Activated CD4-positive, alpha-beta memory T cell treated with anti-CD3 and anti-CD28 coated beads for 36 hours (primary cell): ENCODE results near the gene BMP6. TPM values are rescaled to one million over a fixed set of nuclear protein-coding genes. Genes with fewer than 3 reads are reported as not detected.

ENCODE experiments used
- CTCF ChIA-PET: fragments of 350-600 bp; sonication (Branson Sonifier 250); formaldehyde crosslinking; loops from one replicate; lab custom pipeline; 2021; ENCODE audit warnings: antibody characterized with exemption, inconsistent platforms; lab: Charles Lee
- POLR2A ChIA-PET: fragments of 350-600 bp; sonication (Branson Sonifier 250); formaldehyde crosslinking; loops from one replicate; lab custom pipeline; 2021; ENCODE audit warnings: antibody characterized with exemption; lab: Charles Lee
- DNase-seq: peaks from one replicate; pipeline ENCODE4 v3.0.0-alpha.2; 2020
- H3K27ac Mint-ChIP-seq: one replicate; pipeline ENCODE4 v1.8.0; 2021; ENCODE audit warnings: mixed read lengths
- H3K27me3 Mint-ChIP-seq: one replicate; pipeline ENCODE4 v1.8.0; 2021; ENCODE audit warnings: mixed read lengths
- H3K36me3 Mint-ChIP-seq: one replicate; pipeline ENCODE4 v1.8.0; 2021; ENCODE audit warnings: mixed read lengths
- H3K4me1 Mint-ChIP-seq: one replicate; pipeline ENCODE4 v1.8.0; 2021; ENCODE audit warnings: low read depth, mixed read lengths
- H3K4me3 Mint-ChIP-seq: one replicate; pipeline ENCODE4 v1.8.0; 2021; ENCODE audit warnings: mild to moderate bottlenecking, mixed read lengths
- H3K9me3 Mint-ChIP-seq: one replicate; pipeline ENCODE4 v1.8.0; 2021; ENCODE audit warnings: mixed read lengths
- intact Hi-C: fragments of 100-400 bp; cut with micrococcal nuclease; formaldehyde crosslinking; loops from one replicate; pipeline ENCODE4 v1.15.1; 2023
- total RNA-seq, 2 experiments: library from RNA; stranded (reverse); gene quantifications; one replicate each; pipeline ENCODE4 v1.2.3, GENCODE V29; 2021

Gene BMP6
- total RNA-seq, 2 experiments from 2014 or later, result 0.40 to 0.46 TPM

- H3K27me3 Mint-ChIP-seq, result peaks cover 10% of the 10 kb centered on the region
- intact Hi-C loops, result no loop called here
These were observed 36.9 kb downstream of the BMP6 start for GRCh38 chr6:7762760-7763159.

DNA sequence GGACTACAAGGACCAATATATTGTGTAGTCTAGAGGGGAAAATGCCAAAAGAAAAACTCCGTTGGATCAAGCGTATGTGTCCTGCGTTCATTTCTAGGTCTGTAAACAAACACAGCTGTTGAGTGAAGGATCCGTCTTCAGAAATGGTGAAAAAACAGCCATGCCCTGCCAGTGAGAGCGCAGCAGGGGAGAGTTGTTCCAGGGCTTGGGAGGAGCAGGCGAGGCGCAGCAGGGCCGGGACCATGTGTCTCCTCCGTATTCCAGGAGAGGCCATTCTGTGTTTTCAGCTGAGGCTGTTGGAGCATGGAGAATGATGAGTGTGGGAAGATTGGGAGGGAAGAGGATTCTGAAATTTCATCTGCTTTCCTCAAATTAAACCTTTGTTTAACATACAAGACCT lies 38.0 kb downstream of the BMP6 start:
- no peak for DNase-seq
- ChIA-PET POLR2A (no interaction called here), CTCF (no interaction called here)
- intact Hi-C loops, result no loop called here
- Mint-ChIP-seq H3K4me3 (no peak overlapping the region), H3K36me3 (no peaks in the 10 kb centered on the region), H3K27me3 (peaks cover 8% of the 10 kb centered on the region), H3K4me1 (no peaks in the 10 kb centered on the region), H3K9me3 (no peaks in the 10 kb centered on the region), H3K27ac (no peak overlapping the region)

More at GRCh38 chr6:7762760-7763159, 36.9 kb downstream of the BMP6 start:
- H3K9me3 Mint-ChIP-seq, result no peaks in the 10 kb centered on the region
- no peak overlapping the region for H3K27ac Mint-ChIP-seq
- H3K4me3 Mint-ChIP-seq, result no peak overlapping the region
- ChIA-PET CTCF (no interaction called here), POLR2A (no interaction called here)
- no peaks in the 10 kb centered on the region for H3K4me1 Mint-ChIP-seq
- DNase-seq, result no peak
- no peaks in the 10 kb centered on the region for H3K36me3 Mint-ChIP-seq

GRCh38 chr6:7765575-7766325 lies 39.9 kb downstream of the BMP6 start:
- CTCF ChIA-PET, result no interaction called here
- no peak for DNase-seq
- POLR2A ChIA-PET, result no interaction called here
- no peaks in the 10 kb centered on the region for H3K9me3 Mint-ChIP-seq
- no peaks in the 10 kb centered on the region for H3K36me3 Mint-ChIP-seq
- intact Hi-C loops, result no loop called here
- H3K4me1 Mint-ChIP-seq, result no peaks in the 10 kb centered on the region
- no peak overlapping the region for H3K27ac Mint-ChIP-seq
- peaks cover 8% of the 10 kb centered on the region for H3K27me3 Mint-ChIP-seq
- H3K4me3 Mint-ChIP-seq, result no peak overlapping the region

DNA sequence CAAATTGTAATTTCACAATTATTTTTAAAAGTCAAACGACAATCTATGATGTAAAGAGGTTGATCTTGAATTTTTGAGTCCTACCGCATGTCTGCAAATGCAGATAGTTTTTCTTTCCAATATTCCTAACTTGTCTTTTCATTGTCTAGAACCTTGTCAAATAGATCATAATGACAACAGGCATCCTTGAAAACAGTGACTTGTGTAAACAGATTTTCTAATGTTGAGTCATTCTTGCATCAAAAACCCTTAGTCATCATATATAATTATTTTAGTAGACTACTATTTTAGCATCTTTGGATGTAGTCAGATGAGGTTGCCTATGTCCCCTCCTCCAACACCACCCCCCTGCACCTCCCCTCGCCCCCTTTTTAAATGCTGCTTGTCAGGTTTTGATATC lies 43.8 kb downstream of the BMP6 start:
- intact Hi-C loops, result no loop called here
- Mint-ChIP-seq H3K27me3 (peaks cover 12% of the 10 kb centered on the region), H3K27ac (no peak overlapping the region), H3K36me3 (no peaks in the 10 kb centered on the region), H3K4me3 (no peak overlapping the region), H3K4me1 (no peaks in the 10 kb centered on the region), H3K9me3 (no peaks in the 10 kb centered on the region)
- ChIA-PET CTCF (no interaction called here), POLR2A (no interaction called here)
- DNase-seq, result no peak

GRCh38 chr6:7770111-7770510 lies 44.2 kb downstream of the BMP6 start:
- intact Hi-C loops, result no loop called here
- H3K4me1 Mint-ChIP-seq, result no peaks in the 10 kb centered on the region

DNA sequence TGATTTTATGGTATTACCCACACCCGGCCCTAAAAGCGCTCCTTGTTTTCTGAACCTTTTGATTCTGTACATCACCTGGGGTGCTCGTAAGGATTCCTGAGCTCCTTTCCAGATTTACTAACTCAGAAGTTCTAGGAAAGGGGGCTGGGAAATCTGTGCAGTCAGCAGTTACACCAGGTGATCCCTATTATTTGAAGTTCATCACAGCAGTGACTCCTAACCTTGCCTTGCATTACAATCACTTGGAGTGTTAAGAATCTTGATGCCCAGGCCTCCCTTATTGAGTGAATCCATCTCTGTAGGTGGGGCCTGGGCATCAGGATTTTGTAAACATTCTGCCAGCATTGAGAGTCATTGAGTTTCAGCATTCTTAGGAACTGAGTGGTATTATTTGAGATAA lies 44.7 kb downstream of the BMP6 start:
- Mint-ChIP-seq H3K27me3 (peaks cover 17% of the 10 kb centered on the region), H3K9me3 (no peaks in the 10 kb centered on the region), H3K4me1 (no peaks in the 10 kb centered on the region), H3K36me3 (no peaks in the 10 kb centered on the region), H3K4me3 (no peak overlapping the region), H3K27ac (no peak overlapping the region)
- DNase-seq, result no peak
- CTCF ChIA-PET, result no interaction called here
- POLR2A ChIA-PET, result no interaction called here
- intact Hi-C loops, result no loop called here

More at GRCh38 chr6:7770111-7770510, 44.2 kb downstream of the BMP6 start:
- Mint-ChIP-seq H3K9me3 (no peaks in the 10 kb centered on the region), H3K36me3 (no peaks in the 10 kb centered on the region), H3K27ac (no peak overlapping the region), H3K4me3 (no peak overlapping the region), H3K27me3 (peaks cover 15% of the 10 kb centered on the region)
- no peak for DNase-seq
- ChIA-PET CTCF (no interaction called here), POLR2A (no interaction called here)

DNA sequence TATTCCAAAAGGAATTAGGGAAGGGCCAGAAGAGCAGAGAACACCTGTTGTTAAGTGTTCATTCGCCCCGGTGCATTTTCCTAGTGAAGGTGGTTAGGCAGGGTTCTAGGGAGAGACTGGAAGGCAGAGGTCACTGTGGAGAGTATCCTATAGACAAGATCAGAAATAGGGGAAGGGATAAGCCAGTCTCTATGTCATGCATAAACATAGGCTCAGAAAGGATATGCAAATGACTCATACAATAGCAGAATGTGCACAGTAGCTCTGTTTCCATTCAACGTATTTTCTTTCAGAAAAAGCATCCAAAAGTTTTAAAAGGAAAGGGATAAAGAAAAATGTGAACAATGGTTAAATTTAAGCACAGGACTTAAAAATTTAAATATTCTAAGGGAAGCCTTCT lies 47.4 kb downstream of the BMP6 start:
- Mint-ChIP-seq H3K9me3 (no peaks in the 10 kb centered on the region), H3K36me3 (no peaks in the 10 kb centered on the region)

GRCh38 chr6:7773914-7774313 lies 48.0 kb downstream of the BMP6 start:
- Mint-ChIP-seq H3K9me3 (no peaks in the 10 kb centered on the region), H3K27me3 (peaks cover 17% of the 10 kb centered on the region), H3K27ac (no peak overlapping the region), H3K36me3 (no peaks in the 10 kb centered on the region), H3K4me3 (no peak overlapping the region), H3K4me1 (no peaks in the 10 kb centered on the region)
- POLR2A ChIA-PET, result no interaction called here
- CTCF ChIA-PET, result no interaction called here
- intact Hi-C loops, result no loop called here
- DNase-seq, result no peak

More for the DNA sequence above, 47.4 kb downstream of the BMP6 start:
- H3K4me1 Mint-ChIP-seq, result no peaks in the 10 kb centered on the region
- peaks cover 17% of the 10 kb centered on the region for H3K27me3 Mint-ChIP-seq
- H3K27ac Mint-ChIP-seq, result no peak overlapping the region
- ChIA-PET CTCF (no interaction called here), POLR2A (no interaction called here)
- no peak overlapping the region for H3K4me3 Mint-ChIP-seq
- DNase-seq, result no peak
- intact Hi-C loops, result no loop called here

DNA sequence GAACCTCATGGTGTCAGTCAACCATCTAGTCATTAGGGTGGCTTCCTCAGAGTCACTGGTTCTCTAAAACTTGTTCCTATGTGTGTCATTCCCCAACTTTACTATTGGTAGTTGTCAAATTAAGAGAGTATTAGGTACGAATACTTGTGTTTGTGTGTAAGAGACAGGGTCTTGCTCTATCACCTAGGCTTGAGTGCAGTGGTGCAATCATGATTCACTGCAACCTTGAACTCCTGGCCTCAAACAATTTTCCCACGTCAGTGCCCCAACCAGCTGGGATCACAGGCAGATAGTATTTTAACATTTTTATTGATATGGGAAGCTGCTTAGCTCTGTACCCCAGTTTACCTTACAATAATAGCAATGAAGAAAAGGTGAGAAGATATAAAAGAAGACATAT lies 50.6 kb downstream of the BMP6 start:
- intact Hi-C loops, result no loop called here
- ChIA-PET CTCF (no interaction called here), POLR2A (no interaction called here)
- H3K4me1 Mint-ChIP-seq, result no peaks in the 10 kb centered on the region
- H3K36me3 Mint-ChIP-seq, result no peaks in the 10 kb centered on the region
- DNase-seq, result no peak
- H3K27me3 Mint-ChIP-seq, result peaks cover 15% of the 10 kb centered on the region
- H3K27ac Mint-ChIP-seq, result no peak overlapping the region
- H3K9me3 Mint-ChIP-seq, result no peaks in the 10 kb centered on the region
- no peak overlapping the region for H3K4me3 Mint-ChIP-seq

DNA sequence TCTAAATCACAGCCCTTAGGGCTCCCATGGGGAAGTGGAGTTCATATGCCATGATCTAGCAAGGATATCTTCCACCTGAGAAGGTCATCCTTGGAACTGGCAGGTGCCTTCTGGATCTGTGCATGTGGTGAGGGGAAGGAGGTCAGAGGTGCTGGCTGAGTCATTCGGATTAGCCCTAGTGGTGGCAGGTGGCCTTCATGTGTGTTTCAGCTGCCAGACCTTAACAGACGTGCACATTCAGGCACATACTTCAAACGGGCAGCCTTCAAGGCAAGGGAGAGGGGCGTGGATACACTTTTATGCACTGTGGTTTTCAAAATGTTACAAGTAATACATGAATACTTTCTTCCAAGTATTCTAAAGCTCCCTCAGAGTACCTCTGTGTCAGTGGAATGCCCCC lies 51.2 kb downstream of the BMP6 start:
- Mint-ChIP-seq H3K4me3 (no peak overlapping the region), H3K9me3 (no peaks in the 10 kb centered on the region), H3K4me1 (no peaks in the 10 kb centered on the region), H3K36me3 (no peaks in the 10 kb centered on the region), H3K27ac (no peak overlapping the region), H3K27me3 (peaks cover 18% of the 10 kb centered on the region)
- intact Hi-C loops, result no loop called here
- no peak for DNase-seq
- ChIA-PET POLR2A (no interaction called here), CTCF (no interaction called here)

DNA sequence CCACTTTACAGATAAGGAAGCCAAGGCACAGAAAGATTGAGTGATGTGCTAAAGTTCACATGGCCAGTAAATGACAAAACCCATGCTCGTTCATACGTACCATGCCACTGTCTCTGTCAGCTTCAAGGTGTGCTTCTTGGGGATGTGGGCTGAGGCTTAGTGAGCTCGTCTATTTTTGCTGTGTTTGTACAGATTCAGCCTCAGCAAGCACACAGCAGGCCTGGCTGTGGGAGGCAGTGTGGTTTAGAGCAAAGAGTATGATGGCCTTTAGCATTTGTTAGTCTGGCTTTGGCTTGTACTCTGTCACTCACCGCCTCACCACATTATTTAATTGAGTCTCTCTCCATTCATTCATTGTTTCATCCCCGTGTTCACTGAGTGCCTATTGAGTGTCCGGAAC lies 55.3 kb downstream of the BMP6 start:
- Mint-ChIP-seq H3K27ac (no peak overlapping the region), H3K36me3 (no peaks in the 10 kb centered on the region), H3K4me3 (no peak overlapping the region), H3K9me3 (no peaks in the 10 kb centered on the region), H3K4me1 (no peaks in the 10 kb centered on the region), H3K27me3 (peaks cover 10% of the 10 kb centered on the region)
- ChIA-PET CTCF (no interaction called here), POLR2A (no interaction called here)
- intact Hi-C loops, result no loop called here
- DNase-seq, result no peak

- Mint-ChIP-seq H3K4me1 (no peaks in the 10 kb centered on the region), H3K27me3 (peaks cover 10% of the 10 kb centered on the region), H3K27ac (no peak overlapping the region), H3K36me3 (no peaks in the 10 kb centered on the region), H3K9me3 (no peaks in the 10 kb centered on the region), H3K4me3 (no peak overlapping the region)
- CTCF ChIA-PET, result no interaction called here
- DNase-seq, result no peak
- POLR2A ChIA-PET, result no interaction called here
- intact Hi-C loops, result no loop called here
These were observed 58.3 kb downstream of the BMP6 start for GRCh38 chr6:7784248-7784647.

- intact Hi-C loops, result no loop called here
- CTCF ChIA-PET, result no interaction called here
- no peak for DNase-seq
- no peaks in the 10 kb centered on the region for H3K9me3 Mint-ChIP-seq
- POLR2A ChIA-PET, result no interaction called here
- no peak overlapping the region for H3K27ac Mint-ChIP-seq
- H3K36me3 Mint-ChIP-seq, result no peaks in the 10 kb centered on the region
- H3K4me3 Mint-ChIP-seq, result no peak overlapping the region
- no peaks in the 10 kb centered on the region for H3K4me1 Mint-ChIP-seq
- peaks cover 10% of the 10 kb centered on the region for H3K27me3 Mint-ChIP-seq
These were observed 58.8 kb downstream of the BMP6 start for GRCh38 chr6:7784706-7785105.
